GM23338 (cell line): ENCODE measurements around the gene VIPR1. TPM values are rescaled to one million over a fixed set of nuclear protein-coding genes. Genes with fewer than 3 reads are reported as not detected.

ENCODE experiments used
- ATAC-seq: fragments of 200-7000 bp; cut with Tn5 transposase; 3 replicates; pipeline ENCODE4 v1.9.1; 2020
- DNase-seq: peaks from one replicate; pipeline ENCODE4 v3.0.0-alpha.2; 2015; ENCODE audit warnings: low spot score
- H2AFZ ChIP-seq: fragments of 200-600 bp; sonication (generic); 2 replicates; pipeline ENCODE4 v1.8.0; 2016; ENCODE audit warnings: antibody characterized with exemption, mild to moderate bottlenecking, moderate library complexity
- H3F3A ChIP-seq: fragments of 200-600 bp; sonication (generic); replicated peaks from 2 replicates; pipeline ENCODE4 v1.8.0; 2017; ENCODE audit warnings: antibody characterized with exemption, mixed run types, low read depth
- H3K27ac ChIP-seq: fragments of 200-600 bp; sonication (generic); 2 replicates; pipeline ENCODE4 v1.6.1; 2016; ENCODE audit warnings: low read depth
- H3K27me3 ChIP-seq: fragments of 200-600 bp; sonication (generic); 2 replicates; pipeline ENCODE4 v1.8.0; 2016; ENCODE audit warnings: mild to moderate bottlenecking, mixed run types, moderate library complexity; ENCODE audit not compliant: insufficient read depth
- H3K36me3 ChIP-seq: fragments of 200-600 bp; sonication (generic); 2 replicates; pipeline ENCODE4 v1.8.0; 2016; ENCODE audit warnings: mild to moderate bottlenecking; ENCODE audit not compliant: insufficient read depth
- H3K4me1 ChIP-seq: fragments of 200-600 bp; sonication (generic); 2 replicates; pipeline ENCODE4 v1.8.0; 2016; ENCODE audit warnings: mild to moderate bottlenecking, moderate library complexity; ENCODE audit not compliant: insufficient read depth
- H3K4me2 ChIP-seq: fragments of 200-600 bp; sonication (generic); 2 replicates; pipeline ENCODE4 v1.7.1; 2017; ENCODE audit warnings: mixed run types
- H3K4me3 ChIP-seq: fragments of 200-600 bp; sonication (generic); 2 replicates; pipeline ENCODE4 v1.6.1; 2016; ENCODE audit warnings: mixed run types
- H3K79me2 ChIP-seq: fragments of 200-600 bp; sonication (generic); replicated peaks from 2 replicates; pipeline ENCODE4 v1.8.0; 2017; ENCODE audit warnings: mild to moderate bottlenecking; ENCODE audit not compliant: insufficient read depth
- H3K9me2 ChIP-seq: fragments of 200-600 bp; sonication (generic); 2 replicates; pipeline ENCODE4 v1.8.0; 2017; ENCODE audit not compliant: insufficient read depth
- H4K20me1 ChIP-seq: fragments of 200-600 bp; sonication (generic); replicated peaks from 2 replicates; pipeline ENCODE4 v1.8.0; 2017; ENCODE audit warnings: mild to moderate bottlenecking; ENCODE audit not compliant: insufficient read depth
- H3K27ac Mint-ChIP-seq: 2 replicates; pipeline ENCODE4 v1.8.0; 2020; ENCODE audit warnings: inconsistent platforms, mild to moderate bottlenecking, moderate library complexity, mixed read lengths
- H3K27me3 Mint-ChIP-seq: 3 replicates; pipeline ENCODE4 v1.8.0; 2022; ENCODE audit warnings: low read depth, mild to moderate bottlenecking, moderate library complexity, mixed read lengths, inconsistent platforms; ENCODE audit not compliant: insufficient read depth, poor library complexity
- H3K36me3 Mint-ChIP-seq: 3 replicates; pipeline ENCODE4 v1.8.0; 2021; ENCODE audit warnings: low read depth, mild to moderate bottlenecking, inconsistent platforms, moderate library complexity, mixed read lengths
- H3K4me1 Mint-ChIP-seq: 3 replicates; pipeline ENCODE4 v1.8.0; 2020; ENCODE audit warnings: mild to moderate bottlenecking, inconsistent platforms, mixed read lengths
- H3K4me3 Mint-ChIP-seq: 3 replicates; pipeline ENCODE4 v1.8.0; 2021; ENCODE audit warnings: moderate library complexity, mild to moderate bottlenecking, inconsistent platforms, mixed read lengths
- H3K9me3 Mint-ChIP-seq: 3 replicates; pipeline ENCODE4 v1.8.0; 2020; ENCODE audit warnings: moderate library complexity, mild to moderate bottlenecking, inconsistent platforms, mixed read lengths
- CREB1 ChIP-seq: fragments of 250-450 bp; sonication (Bioruptor Pico); IDR thresholded peaks from 2 replicates; pipeline ENCODE4 v1.5.0; 2020; ENCODE audit warnings: low read depth, mild to moderate bottlenecking, moderate library complexity
- CTCF ChIP-seq, 2 experiments: fragments of 200-600 bp in 1 of 2; sonication (generic) in 1 of 2; conservative IDR thresholded peaks; 2 replicates each; pipeline versions ENCODE4 v1.5.1 to v1.6.1; 2016 to 2017; ENCODE audit warnings: antibody characterized with exemption in 2 of 2, low read depth in 2 of 2, mild to moderate bottlenecking in 2 of 2, moderate library complexity in 1 of 2
- ETS1 ChIP-seq: IDR thresholded peaks from 2 replicates; pipeline ENCODE4 v1.6.1; 2016; ENCODE audit warnings: antibody characterized with exemption
- EZH2 ChIP-seq: fragments of 200-600 bp; sonication (generic); IDR thresholded peaks from one replicate; pipeline ENCODE4 v1.8.0; 2017; ENCODE audit warnings: antibody characterized with exemption, mild to moderate bottlenecking, low read depth; ENCODE audit not compliant: unreplicated experiment
- EZH2phosphoT487 ChIP-seq: fragments of 200-600 bp; sonication (generic); IDR thresholded peaks from one replicate; pipeline ENCODE4 v1.8.1; 2018; ENCODE audit warnings: antibody characterized with exemption; ENCODE audit not compliant: unreplicated experiment
- JUNB ChIP-seq: IDR thresholded peaks from one replicate; pipeline ENCODE4 v1.6.1; 2016; ENCODE audit warnings: antibody characterized with exemption; ENCODE audit not compliant: unreplicated experiment
- NANOG ChIP-seq: IDR thresholded peaks from 2 replicates; pipeline ENCODE4 v1.6.1; 2016; ENCODE audit warnings: antibody characterized with exemption, borderline replicate concordance
- POLR2AphosphoS5 ChIP-seq: IDR thresholded peaks from 2 replicates; pipeline ENCODE4 v1.6.1; 2016; ENCODE audit warnings: antibody characterized with exemption, low read depth
- REST ChIP-seq: IDR thresholded peaks from one replicate; pipeline ENCODE4 v1.6.1; 2018; ENCODE audit warnings: antibody characterized with exemption; ENCODE audit not compliant: unreplicated experiment
- STAT1 ChIP-seq: IDR thresholded peaks from one replicate; pipeline ENCODE4 v1.6.1; 2016; ENCODE audit warnings: antibody characterized with exemption; ENCODE audit not compliant: unreplicated experiment
- ZNF114 ChIP-seq: fragments of 250-450 bp; sonication (Bioruptor Pico); IDR thresholded peaks from 2 replicates; pipeline ENCODE4 v1.5.0; 2020; ENCODE audit warnings: mild to moderate bottlenecking, moderate library complexity
- ZNF331 ChIP-seq: fragments of 250-450 bp; sonication (Bioruptor Pico); IDR thresholded peaks from 2 replicates; pipeline ENCODE4 v1.5.0; 2020; ENCODE audit warnings: low read depth, mild to moderate bottlenecking, moderate library complexity
- ZNF462 ChIP-seq: fragments of 250-450 bp; sonication (Bioruptor Pico); IDR thresholded peaks from 2 replicates; pipeline ENCODE4 v1.5.0; 2020; ENCODE audit warnings: mild to moderate bottlenecking, moderate library complexity
- polyA plus RNA-seq: library from polyadenylated mRNA; unstranded; fragments of >200 nt; fragmentation: Nextera tagmentation; extraction: Ambion mirVana; gene quantifications from 2 replicates; pipeline ENCODE4 v1.2.1, GENCODE V29; 2016
- total RNA-seq: library from RNA; depleted of rRNA; stranded (reverse); fragments of >200 nt; shearing (Covaris generic); gene quantifications from 2 replicates; pipeline ENCODE4 v1.2.3, GENCODE V29; 2014

VIPR1 gene
- total and polyA plus RNA-seq, 2 experiments from 2014 or later = 6.3 to 19.3 TPM

GRCh38 chr3:42516443-42516842, 14.0 kb downstream of the VIPR1 start:
- Histone ChIP-seq H4K20me1 (no peaks in the 10 kb centered on the region), H3K4me3 (no peak overlapping the region), H3K36me3 (no peaks in the 10 kb centered on the region), H3K79me2 (no peaks in the 10 kb centered on the region), H3K4me1 (no peaks in the 10 kb centered on the region), H3K27ac (no peak overlapping the region), H3K27me3 (no peaks in the 10 kb centered on the region), H2AFZ (no peak overlapping the region), H3F3A (no peaks in the 10 kb centered on the region), H3K4me2 (no peak overlapping the region), H3K9me2 (no peaks in the 10 kb centered on the region)
- no peak overlapping the region for H3K4me3 Mint-ChIP-seq
- H3K9me3 Mint-ChIP-seq = no peaks in the 10 kb centered on the region
- ATAC-seq = no peak
- no peak overlapping the region for H3K27ac Mint-ChIP-seq
- no peaks in the 10 kb centered on the region for H3K4me1 Mint-ChIP-seq
- no peaks in the 10 kb centered on the region for H3K27me3 Mint-ChIP-seq
- H3K36me3 Mint-ChIP-seq = no peaks in the 10 kb centered on the region; the same call in 2 of the 3 replicates
- no peak for DNase-seq
- TF ChIP-seq POLR2AphosphoS5 = no peak
- TF ChIP-seq ZNF462 = no peak
- no peak for TF ChIP-seq CREB1
- no peak for TF ChIP-seq JUNB
- TF ChIP-seq ZNF114 = no peak
- TF ChIP-seq EZH2 = no peak
- TF ChIP-seq EZH2phosphoT487 = no peak
- no peak for TF ChIP-seq ETS1
- no peak for TF ChIP-seq CTCF (conservative IDR thresholded peaks at IDR 0.05; ENCODE audit: low read depth in 2 of 2)
- no peak for TF ChIP-seq NANOG
- TF ChIP-seq REST = no peak
- TF ChIP-seq STAT1 = no peak
- no peak for TF ChIP-seq ZNF331 (CRISPR knock-in tag)
